HG03097 (cell line): ENCODE results near the gene RGS2.
A peak's percentile ranks its signal among the peaks of the same experiment; 100 is the strongest.

ENCODE experiments used
- ATAC-seq: cut with Tn5 transposase; IDR thresholded peaks from one replicate; pipeline ENCODE4 v1.9.1; 2021; ENCODE audit not compliant: unreplicated experiment, low FRiP score

Gene RGS2, protein sequence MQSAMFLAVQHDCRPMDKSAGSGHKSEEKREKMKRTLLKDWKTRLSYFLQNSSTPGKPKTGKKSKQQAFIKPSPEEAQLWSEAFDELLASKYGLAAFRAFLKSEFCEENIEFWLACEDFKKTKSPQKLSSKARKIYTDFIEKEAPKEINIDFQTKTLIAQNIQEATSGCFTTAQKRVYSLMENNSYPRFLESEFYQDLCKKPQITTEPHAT

DNA sequence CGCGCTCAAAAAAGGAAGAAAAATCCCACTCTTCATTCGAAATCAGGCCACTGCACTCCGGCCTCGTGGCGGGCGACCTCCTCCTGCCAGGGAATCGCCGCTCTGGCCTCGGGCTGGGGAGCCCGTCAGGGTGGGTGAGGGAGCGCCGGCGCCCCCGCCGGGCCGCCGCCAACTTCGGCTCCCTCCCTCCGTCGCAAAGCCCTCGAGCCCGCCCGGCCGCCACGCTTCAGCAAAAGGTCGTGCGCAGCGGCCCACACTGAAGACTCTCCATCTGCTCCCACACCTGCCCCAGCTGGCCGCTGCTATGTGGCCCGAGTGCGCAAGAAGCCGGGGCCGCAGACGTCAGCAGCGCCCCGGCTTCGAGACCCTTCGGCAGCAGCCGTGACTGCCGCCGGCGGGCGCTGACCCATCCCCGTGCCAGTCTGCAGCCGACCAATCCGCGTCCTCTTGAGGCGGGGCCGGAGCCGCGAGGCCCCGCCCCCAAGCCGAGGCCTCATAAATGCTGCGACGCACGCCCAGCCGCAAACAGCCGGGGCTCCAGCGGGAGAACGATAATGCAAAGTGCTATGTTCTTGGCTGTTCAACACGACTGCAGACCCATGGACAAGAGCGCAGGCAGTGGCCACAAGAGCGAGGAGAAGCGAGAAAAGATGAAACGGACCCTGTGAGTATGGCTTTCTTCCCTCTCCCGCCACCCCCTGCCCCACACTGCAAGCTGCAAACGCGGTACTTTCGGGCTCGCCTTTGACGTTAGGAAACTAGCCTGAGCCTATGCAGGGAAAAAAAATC lies at the start of gene RGS2:
Gene RGS2, plus strand, starts transcription at position 522 of the 789 bp plus-strand sequence. Its CDS starts 33 bp downstream, at position 555.
- peak; percentile 96 for ATAC-seq

DNA sequence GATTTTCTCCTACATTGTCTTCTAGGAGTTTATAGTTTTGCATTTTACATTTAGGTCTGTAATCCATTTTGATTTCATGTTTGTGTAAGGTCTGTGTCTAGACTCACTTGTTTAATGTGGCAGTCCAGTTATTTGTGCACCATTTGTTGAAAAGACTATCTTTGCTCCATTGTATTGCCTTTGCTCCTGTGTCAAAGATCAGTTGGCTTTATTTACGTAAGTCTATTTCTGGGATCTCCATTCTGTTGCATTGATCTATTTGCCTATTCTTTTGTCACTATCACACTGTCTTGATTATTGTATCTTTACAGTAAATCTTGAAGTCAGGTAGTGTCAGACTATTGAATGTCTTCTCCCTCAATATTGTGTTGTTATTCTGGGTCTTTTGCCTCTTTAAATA lies 49.7 kb upstream of the RGS2 start:
- ATAC-seq = no peak

DNA sequence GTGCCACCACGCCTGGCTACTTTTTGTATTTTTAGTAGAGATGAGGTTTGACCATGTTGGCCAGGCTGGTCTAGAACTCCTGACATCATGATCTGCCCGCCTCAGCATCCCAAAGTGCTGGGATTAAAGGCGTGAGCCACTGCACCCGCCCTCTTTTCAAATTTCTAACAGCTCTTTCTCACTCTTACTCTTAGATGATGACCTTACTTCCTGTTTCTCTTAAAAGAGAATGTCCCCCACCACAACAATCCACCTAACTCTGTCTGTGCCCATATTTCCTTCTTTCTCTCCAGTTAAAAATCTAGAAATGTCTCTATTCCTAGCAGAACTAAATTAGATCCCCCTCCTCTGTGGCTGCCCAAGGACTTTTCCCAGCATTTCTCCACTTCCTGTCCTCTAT lies 46.6 kb upstream of the RGS2 start:
- ATAC-seq = no peak

DNA sequence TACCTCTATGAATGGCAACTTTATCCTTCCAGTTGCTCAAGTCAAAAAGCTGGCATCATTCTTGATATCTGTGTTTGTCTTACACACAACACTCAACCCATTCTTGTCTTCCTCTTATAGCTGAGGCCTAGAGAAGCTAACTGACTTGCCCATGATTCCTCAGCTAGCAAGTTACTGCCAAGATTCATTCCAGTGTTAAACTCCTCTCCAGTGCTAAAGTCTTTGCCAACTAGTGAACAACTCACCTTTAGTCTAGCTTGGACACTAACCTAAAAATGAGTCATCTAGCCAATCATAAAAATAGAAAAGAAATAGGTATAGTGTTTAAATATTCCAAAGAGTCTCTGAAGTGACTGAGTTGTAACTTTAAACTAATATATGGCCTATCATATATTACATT lies 45.6 kb upstream of the RGS2 start:
- no peak for ATAC-seq

DNA sequence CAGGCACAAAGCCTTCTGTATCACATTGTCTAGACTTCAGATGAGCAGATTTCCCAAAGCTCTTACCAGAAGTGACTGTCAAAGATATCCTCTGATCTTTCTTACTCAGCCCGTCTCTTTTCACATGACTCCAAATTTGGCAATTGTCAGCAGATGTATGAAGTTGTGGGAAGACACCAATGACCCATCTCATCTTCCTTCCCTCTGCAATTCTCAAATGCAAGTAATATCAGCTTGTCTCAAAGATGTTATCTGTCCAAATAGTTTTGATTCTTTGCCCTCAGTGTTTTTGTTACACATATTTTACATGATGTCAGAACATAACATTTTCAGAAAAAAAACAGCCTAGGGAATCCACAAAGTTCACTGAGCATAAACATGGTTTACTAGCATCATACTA lies 45.1 kb upstream of the RGS2 start:
- no peak for ATAC-seq

DNA sequence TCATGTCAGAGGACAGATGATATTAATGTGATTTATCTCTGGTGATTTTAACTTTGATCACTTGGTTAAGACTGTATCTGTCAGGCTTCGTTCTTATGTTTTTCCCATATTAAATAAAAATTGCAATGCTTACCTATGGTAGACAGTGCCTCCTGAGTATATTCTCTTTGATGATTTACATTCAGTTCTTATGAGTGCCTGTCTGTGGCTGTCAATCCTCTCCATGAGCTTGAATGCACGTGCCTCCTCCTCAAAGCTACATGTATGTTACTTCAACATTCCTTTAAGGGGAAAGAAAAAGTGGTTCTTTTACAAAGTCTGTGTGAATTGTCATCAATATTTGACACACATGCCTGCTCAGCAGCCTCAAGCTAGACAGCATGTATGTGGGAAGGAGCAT lies 44.2 kb upstream of the RGS2 start:
- no peak for ATAC-seq

DNA sequence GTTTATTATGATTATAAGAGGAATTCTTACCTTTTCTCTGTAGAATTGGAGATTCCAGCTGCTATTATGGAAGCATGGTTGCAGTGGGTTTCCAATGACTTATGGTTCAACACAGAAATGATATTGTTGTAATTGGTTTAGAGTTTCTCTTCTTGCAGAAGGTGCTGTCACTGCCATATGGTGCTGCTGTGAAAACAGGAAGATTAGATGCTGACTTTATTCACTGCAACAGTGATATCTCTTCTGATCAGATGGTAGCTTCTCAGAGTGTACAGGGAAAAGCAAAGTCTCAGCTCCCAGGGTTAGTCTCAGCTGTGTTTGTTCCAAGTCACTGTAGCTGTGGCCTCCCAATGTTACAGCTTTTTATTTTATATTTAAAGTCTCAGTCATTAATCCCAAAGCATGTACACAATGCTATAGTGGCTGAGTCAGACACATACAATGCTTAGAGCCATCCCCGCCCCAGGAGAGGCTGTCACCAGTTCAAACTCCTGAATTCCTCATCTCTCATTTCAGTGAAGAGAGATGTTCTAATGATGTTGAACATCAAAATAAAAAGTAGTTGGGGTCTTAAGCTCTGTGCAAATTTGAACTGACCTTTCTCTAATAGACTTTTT lies 42.7 kb upstream of the RGS2 start:
- no peak for ATAC-seq

DNA sequence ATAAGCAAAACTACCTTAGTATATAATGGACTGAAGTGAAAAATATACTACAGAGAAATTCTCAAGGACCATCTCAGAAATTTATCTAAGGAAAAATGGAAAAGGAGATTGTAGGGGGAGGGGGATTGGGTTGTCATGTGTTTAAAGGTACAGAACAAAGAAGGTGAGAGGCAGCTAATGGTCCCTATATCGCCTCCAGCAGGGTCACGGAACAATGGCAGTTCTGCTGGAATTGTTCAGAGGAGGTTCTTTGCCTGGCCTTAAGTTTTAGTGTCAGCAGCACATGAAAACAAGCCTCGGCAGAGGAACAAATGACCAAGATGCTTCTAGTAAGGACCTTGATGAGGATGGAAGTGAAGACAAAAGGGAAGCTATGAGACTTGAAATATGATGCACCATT lies 42.0 kb upstream of the RGS2 start:
- ATAC-seq = no peak

DNA sequence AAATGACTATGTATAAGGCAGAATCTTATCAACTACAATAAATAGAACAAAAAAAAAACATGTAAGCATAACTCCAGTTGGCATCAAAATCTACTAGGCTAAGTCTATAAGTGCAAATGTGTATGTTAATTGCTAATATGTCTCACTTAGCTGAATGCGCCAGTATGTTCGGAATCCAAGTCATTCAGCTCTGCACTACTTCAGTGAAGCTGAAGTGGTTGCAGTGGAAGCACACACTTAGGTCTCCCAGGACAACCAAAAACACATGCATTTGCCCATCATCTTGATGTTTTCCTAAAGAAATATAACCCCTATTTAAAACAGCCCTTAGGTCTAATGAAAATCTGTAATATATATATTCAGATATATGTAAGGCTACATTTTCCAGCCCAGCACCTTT lies 41.0 kb upstream of the RGS2 start:
- no peak for ATAC-seq

DNA sequence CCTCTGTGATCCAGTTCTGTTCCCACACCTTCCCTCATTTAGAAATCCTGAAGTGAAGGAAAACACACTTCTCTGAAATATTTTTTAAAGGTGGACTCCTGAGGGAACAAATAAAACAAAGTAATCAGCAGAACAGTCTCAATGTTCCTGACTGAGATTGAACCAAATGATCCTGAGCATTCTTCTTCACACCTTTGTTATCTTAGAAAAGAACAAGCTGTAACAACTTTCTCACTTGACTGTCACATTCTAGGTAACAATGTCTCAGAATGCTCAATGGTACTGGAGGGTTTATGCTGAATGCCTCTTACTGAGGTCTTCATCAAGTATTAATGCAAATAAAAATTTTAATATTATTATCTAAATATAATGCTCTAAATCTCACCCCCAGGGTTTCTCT lies 40.4 kb upstream of the RGS2 start:
- no peak for ATAC-seq

DNA sequence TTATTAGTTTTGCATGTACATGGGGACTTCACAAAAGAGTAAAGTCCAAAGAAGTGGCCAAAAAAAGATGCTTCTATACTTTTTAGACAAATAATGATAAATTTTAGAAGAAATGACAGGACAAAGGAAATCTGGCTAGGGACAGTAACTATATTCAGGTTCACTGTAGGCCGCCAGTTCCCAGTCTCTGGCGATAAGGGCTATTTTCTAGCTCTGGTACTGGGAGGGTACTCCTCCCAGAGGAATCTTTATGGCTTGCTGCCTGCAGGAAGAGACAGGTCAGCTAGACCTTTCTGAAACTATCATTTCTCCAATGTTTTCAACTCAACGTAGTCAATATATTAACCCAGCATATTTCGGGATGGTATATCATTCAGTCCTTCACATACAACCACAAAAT lies 37.5 kb upstream of the RGS2 start:
- ATAC-seq = no peak

DNA sequence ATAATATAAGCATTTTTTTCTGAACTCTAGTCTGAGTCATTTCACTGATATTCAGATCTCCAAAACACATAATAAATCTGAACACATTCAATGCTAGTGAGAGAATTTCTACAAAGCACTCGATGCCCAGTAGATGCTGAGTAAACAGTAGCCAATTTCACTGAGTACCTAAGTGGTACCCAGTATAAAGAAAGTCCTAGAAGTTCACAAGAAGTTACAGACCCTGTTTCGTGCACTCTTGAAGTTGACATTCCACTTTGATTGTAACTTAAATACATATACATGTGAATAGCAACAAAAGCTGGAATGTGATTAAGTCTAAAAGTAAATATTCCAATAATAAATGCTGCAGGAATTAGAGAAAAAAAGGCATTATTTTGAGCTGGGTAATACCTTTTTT lies 33.2 kb upstream of the RGS2 start:
- no peak for ATAC-seq

DNA sequence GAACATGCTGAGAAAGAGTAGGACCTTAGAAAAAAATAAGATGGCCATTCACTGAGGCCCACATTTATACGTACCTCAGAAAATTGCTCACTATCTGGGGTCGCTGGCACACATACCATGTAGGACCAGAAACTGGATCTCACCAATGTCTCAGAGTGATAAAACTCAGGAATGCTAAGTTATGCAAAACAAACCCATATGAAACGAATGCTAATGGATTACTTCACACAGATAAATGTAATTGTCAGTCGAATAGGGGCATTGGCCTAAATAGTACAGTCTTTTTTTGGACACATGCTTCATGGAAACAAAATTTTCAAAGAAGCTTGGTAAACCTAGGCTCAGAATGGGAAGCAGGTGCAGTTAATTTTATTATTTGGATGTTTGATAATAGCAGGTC lies 32.6 kb upstream of the RGS2 start:
- no peak for ATAC-seq

DNA sequence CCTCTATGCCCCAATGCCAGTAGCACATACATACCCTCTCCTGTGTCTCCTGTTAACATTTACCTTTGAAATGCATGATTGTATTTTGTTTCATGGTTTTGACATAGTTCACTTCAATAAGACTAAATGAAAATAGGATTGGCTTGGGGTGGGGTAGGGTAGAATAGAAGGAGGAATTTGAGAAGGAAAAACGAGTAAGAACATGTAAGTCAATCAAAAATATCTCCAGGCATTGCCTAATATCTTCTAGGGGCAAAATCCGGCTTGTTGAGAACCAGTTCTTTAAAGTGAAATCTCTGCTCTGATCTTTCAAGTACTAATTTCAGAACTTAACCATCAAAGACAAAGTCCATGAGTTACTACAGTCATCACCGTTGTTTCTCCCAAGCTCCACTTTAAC lies 31.8 kb upstream of the RGS2 start:
- no peak for ATAC-seq

DNA sequence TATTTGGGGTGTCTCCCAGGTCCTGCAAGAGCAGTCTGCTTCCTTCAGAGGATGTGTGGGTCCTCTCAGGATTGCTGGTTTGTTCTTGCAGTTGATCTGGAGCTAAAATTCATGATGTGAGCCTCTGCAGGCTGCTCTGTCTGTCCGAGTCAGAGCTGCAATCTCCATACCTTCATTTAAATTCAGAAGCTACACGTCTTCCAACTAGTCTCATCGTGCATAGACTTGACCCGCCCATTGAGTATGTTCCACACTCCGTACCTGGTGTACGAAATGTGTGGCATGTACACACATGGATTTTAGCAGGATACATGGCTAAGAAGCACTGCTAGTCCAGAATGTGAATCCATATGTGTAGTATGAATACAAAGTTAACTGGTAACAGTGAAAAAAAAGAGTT lies 25.0 kb upstream of the RGS2 start:
- ATAC-seq = no peak

DNA sequence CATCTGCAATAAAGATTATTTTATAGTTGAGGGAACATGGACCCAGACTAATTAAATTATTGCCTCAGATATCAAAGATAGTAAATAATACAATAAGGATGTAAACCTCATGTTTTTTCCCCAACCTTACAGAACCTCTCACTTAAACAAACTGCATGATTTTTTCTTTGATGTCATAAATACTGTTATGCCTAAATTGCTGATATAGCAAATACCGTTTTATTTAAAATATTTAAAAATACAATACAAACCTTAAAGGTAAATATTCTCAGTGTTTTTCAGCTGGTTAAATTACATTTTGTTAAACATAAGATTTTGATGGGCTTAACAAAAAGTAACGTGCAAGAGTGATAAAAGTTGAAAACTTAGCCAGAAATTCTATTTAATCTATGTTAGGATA lies 24.4 kb upstream of the RGS2 start:
- no peak for ATAC-seq

DNA sequence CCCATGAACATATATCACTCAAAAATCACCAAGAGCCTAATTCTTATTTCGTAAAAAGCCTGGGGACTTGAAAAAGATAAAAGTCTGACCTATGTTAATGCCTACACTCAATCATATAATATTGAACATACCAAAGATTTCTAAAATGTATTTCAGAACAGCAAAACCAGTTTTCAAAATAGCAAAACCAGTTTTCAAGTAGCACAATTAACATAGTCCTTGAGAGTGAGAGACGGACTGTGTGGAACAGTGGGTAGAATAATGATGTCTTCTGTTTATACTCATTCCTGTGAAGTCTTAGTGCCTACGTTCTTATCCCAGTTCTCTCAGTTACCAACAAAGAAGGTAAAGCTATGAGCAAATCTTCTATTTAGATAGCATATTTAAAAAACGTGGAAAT lies 22.3 kb upstream of the RGS2 start:
- ATAC-seq = no peak

DNA sequence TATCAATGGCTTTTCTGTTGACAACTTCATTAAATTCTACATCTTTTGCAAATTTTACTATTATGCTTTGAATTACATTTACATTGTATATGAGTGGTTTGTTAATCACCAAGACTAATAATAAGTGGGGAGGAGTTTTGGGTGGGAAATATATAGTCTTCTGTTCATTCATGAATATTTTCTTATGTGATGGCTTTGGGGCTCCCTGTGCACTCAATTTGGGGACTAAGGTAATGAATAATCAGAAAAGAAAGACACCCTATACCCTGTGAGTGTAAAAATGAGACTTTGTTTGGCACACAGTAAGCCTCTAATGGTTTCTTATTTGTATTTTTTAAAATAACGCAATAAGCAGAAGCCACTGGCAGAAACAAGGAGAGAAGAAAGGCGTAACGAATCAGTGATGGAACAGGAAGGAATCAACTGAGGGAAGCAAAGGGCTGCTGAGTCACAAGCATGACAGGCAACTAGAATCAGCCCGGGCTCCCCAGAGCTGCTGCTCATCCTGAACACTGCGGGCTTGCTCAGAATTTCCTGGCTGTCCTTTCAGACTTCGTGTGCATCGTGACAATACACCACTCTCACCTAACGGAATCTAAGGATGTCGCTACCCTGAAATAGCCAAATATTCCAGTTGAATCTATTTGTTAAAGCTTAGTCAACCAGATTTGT lies 20.8 kb upstream of the RGS2 start:
- ATAC-seq = no peak

DNA sequence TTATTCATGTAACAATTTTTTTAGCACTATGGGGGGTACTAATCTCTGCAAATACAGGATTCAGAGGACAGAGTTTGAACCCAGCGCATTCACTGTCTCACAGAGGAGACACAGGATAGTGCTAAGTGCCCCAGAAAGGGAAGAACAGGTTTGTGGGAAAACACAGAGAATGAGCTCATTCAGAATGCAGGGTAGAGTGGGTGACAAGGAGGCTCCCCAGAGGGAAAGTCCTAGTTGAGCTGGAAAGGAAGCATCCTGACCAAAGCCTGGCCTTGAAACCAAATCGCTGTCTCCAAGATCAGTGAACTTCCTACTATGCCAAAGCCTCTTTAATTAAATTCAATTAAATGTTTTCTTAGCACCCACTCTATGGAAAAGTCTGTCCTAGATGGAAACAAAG lies 19.0 kb upstream of the RGS2 start:
- no peak for ATAC-seq

DNA sequence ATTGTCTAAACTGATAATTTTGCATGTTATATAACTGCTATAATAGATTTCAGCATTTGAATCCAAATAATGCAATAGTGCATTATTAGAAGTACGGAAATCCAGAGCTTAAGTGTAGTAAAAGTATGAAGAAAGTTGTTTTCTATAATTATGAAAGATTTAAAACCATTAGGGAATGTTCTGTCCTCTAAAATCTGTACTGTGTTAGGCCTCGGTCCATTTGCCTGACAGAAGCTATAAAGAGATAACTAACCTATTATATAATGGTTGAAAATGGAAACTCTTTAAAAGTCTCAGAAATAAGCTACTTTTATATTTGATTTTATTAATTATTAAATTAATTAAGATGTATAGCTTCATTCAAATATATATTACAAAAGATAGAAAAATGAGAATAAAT lies 16.2 kb upstream of the RGS2 start:
- no peak for ATAC-seq

DNA sequence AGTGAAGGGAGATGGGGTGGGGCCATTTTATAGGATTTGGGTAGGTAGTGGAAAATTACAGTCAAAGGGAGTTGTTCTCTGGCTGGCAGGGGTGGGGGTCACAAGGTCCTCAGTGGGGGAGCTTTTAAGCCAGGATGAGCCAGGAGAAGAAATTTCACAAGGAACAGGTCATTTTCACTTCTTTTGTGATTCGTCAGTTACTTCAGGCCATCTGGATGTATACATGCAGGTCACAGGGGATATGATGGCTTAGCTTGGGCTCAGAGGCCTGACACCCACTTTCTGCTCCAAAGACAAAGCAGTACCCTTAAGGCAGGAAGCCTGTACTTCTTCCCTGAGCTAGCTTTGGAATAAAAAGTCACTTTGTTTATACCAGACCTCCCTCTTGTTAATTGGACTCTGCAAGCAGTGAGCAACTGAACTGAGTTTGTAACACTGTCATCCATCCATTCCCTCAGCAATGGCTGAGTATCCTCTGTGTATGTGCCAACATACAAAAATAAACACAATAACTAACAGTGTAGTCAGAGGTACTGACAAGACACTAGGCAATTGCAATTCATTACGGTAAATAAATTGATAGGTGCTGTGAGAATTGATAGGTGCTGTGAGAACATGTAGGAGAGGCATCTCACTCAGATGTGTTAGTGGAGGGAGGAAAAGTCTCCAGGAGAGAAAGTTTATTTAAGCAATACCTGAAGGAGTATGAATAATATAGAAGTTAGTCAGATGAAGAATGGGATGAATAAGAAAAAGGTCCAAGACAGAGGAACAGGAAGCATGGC lies 14.7 kb upstream of the RGS2 start:
- no peak for ATAC-seq
